ENCODE results near the gene GABRR1. TPM values are rescaled to one million over a fixed set of nuclear protein-coding genes. Genes with fewer than 3 reads are reported as not detected.
A peak's percentile ranks its signal among the peaks of the same experiment; 100 is the strongest.
"Not testable (repeated sequence)": the region's sequence is repeated elsewhere in the genome, so short reads cannot be mapped to it uniquely, and the experiment has no call there.

GABRR1 gene
- total RNA-seq, 1 donor from 2014 or later = not detected

DNA sequence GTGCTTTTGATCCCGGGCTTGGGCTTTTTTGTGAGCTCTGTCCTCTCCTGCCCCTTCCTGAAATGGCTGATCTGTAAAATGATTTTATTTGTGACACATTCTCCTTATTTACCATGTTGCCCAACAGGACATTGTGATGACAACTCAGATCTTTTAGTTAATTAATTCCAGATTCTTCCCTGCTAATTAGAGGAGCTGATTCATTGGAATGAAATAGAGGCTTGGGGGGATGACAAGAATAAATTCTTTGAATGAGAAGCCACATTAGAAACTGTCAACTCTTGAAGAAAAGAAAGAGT lies 26.1 kb upstream of the GABRR1 start:
- TF ChIP-seq, protein P1, sequence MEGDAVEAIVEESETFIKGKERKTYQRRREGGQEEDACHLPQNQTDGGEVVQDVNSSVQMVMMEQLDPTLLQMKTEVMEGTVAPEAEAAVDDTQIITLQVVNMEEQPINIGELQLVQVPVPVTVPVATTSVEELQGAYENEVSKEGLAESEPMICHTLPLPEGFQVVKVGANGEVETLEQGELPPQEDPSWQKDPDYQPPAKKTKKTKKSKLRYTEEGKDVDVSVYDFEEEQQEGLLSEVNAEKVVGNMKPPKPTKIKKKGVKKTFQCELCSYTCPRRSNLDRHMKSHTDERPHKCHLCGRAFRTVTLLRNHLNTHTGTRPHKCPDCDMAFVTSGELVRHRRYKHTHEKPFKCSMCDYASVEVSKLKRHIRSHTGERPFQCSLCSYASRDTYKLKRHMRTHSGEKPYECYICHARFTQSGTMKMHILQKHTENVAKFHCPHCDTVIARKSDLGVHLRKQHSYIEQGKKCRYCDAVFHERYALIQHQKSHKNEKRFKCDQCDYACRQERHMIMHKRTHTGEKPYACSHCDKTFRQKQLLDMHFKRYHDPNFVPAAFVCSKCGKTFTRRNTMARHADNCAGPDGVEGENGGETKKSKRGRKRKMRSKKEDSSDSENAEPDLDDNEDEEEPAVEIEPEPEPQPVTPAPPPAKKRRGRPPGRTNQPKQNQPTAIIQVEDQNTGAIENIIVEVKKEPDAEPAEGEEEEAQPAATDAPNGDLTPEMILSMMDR (conservative IDR thresholded peaks at IDR 0.05; ENCODE audit: low read depth, low read length) = no peak
- DNase-seq (ENCODE audit: low read depth) = peak; percentile 71

DNA sequence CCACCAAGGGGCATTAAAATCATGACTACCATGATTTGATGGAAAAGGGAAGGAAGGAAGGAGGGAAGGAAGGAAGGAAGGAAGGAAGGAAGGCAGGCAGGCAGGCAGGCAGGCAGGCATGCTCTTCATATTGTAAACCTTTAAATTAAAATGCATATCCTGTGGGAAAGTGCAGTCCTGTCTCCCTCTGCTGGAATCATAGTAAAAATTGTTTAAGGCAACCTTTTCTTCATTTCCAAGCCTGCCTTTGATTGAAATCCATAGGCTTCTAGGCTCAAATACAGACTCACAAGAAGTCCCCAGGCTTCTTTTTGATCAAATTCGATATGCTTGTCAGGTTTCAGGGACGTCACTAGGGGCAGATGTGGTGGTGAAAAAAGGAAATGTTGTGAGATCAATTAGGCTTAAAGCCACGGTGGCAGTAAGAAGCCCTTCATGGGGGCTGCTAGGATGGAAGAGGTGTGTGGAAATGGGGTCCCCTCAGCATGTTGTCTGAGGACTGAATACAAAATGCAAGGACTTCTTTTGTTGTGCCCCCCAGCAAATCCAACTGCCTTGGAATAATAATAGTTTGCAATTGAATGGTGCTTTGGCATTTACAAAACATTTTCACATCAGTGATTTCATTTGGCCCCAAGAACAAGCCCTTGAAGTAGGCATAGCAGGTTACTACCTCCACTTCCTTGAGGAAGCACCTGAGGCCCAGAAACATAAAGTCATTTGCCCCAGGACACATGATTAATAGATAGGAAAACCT lies 25.6 kb upstream of the GABRR1 start:
- no peak overlapping the region for H3K4me3 ChIP-seq (ENCODE audit: low read depth, low read length)
- TF ChIP-seq, protein P1 (conservative IDR thresholded peaks at IDR 0.05; ENCODE audit: low read depth, low read length) = peak; percentile 52
- DNase-seq (ENCODE audit: low read depth) = no peak

More for the DNA sequence above, 26.1 kb upstream of the GABRR1 start:
- H3K4me3 ChIP-seq (ENCODE audit: low read depth, low read length) = no peak overlapping the region

DNA sequence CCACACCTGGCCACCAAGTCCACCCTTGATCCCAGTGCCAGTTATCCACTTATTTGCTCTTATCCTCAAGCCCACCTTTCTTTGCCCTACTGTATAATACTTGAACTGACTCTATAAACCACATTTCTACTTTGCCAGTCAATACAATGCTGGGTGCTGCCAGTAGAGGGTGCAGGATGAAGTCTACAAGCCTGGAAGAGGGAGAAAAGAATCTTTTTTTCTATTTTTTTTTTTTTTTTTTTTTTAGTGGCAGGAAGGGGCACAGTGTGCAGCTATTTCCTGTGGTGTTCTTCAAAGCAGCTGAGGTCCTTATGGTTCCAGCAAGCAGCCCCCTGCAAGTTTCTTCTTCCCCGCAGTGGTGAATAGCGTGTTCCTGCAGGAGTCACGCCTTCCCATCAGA lies 22.2 kb upstream of the GABRR1 start:
- TF ChIP-seq, protein P1 (conservative IDR thresholded peaks at IDR 0.05; ENCODE audit: low read depth, low read length) = peak; percentile 52
- DNase-seq (ENCODE audit: low read depth) = no peak
- no peak overlapping the region for H3K4me3 ChIP-seq (ENCODE audit: low read depth, low read length)

DNA sequence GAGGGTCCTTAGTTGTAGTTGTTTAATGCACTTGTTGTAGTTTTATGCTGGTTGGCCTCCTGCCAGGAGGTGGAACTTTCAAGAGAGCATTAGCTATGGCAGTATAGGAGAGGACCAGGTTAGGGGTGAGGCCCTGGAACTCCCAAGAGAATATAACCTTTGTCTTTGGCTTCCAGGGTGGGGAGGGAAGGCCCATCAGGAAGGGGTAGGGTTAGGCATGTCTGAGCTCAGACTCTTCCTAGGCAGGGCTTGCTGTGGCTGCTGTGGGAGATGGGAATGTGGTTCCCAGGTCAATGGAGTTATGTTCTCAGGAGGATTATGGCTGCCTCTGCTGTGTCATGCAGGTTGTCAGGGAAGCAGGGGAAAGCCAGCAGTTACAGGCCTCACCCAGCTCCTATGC lies 20.0 kb upstream of the GABRR1 start:
- no peak overlapping the region for H3K4me3 ChIP-seq (ENCODE audit: low read depth, low read length)
- TF ChIP-seq, protein P1 (conservative IDR thresholded peaks at IDR 0.05; ENCODE audit: low read depth, low read length) = no peak
- DNase-seq (ENCODE audit: low read depth) = no peak

DNA sequence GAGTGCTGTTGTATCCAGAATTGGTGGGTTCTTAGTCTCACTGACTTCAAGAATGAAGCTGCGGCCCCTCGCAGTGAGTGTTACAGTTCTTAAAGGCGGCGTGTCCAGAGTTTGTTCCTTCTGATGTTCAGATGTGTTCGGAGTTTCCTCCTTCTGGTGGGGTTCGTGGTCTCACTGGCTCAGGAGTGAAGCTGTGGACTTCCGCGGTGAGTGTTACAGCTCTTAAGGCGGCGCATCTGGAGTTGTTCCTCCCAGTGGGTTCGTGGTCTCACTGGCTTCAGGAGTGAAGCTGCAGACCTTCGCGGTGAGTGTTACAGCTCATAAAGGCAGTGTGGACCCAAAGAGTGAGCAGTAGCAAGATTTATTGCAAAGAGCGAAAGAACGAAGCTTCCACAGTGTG lies 16.4 kb upstream of the GABRR1 start:
- not testable (repeated sequence) for H3K4me3 ChIP-seq (ENCODE audit: low read depth, low read length); DNase-seq (ENCODE audit: low read depth)

DNA sequence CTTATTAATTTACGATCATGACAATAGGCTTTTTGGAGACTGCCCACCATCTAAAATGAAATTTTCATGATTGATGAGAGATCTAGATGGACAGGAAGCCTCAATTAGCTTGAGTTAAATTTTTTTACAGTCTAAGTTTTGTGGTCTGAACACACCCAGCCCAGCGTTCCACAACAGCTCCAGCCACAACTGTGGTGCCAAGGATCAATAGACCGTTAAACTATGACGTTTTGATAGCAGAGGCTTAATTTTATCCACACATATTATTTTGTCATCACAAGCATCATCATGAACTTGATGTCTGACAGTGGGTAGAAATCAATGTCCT lies 5.5 kb upstream of the GABRR1 start:
- no peak for DNase-seq (ENCODE audit: low read depth)
- TF ChIP-seq, protein P1 (conservative IDR thresholded peaks at IDR 0.05; ENCODE audit: low read depth, low read length) = no peak
- no peak overlapping the region for H3K4me3 ChIP-seq (ENCODE audit: low read depth, low read length)

DNA sequence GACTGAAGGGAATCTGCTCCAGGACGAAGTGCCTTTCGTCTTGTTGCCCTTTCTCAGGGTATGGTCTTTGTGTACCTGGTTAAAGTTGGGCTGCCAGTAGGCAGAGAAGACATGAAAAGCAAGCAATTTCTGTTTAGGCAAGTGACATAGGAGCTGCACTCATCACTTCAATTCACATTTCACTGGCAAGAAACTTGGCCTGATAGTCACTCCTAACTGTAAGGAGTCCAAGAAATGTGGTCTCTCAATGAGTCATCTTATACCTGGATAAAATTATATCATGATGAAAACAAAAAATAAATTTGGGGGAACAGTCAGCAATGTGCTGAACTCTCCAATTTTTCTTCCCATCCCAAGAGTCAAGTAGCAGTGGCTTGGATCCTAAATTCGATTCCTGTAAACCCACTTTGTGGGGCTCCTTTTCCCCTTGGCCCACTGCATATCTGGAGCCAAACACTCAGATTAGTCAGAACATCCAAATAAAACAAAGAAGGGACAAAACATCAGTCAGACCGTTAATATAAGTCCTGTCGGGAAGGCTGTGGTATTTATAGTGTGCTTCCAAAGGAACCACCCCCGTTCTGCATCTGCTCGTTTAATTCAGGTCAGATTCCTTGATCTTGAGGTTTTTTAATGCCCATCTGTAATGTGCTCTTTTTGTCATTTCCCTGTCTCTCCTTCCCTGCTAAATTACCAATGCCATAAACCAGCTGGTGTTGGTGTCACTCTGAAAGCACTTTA lies 5.0 kb upstream of the GABRR1 start:
- H3K4me3 ChIP-seq (ENCODE audit: low read depth, low read length) = no peak overlapping the region
- DNase-seq (ENCODE audit: low read depth) = no peak
- TF ChIP-seq, protein P1 (conservative IDR thresholded peaks at IDR 0.05; ENCODE audit: low read depth, low read length) = no peak
